Upper lobe of left lung (tissue), 6 donors: Measurements from ENCODE around the gene CCNA2. TPM values are rescaled to one million over a fixed set of nuclear protein-coding genes. Genes with fewer than 3 reads are reported as not detected.

ENCODE experiments used
- ATAC-seq, 2 donors: fragments of 200-7000 bp; cut with Tn5 transposase; one replicate each; pipeline ENCODE4 v1.9.1; 2022; ENCODE audit warnings: mild to moderate bottlenecking in 2 of 2, moderate library complexity in 2 of 2; ENCODE audit not compliant: low FRiP score in 2 of 2
- DNase-seq, 2 donors: peaks; one replicate each; pipeline ENCODE4 v3.0.0-alpha.2; 2019 to 2020
- H3K27ac ChIP-seq, 4 donors: fragments of 200-600 bp; sonication (generic); one replicate each; pipeline ENCODE4 v1.5.1; 2016 to 2019
- H3K27me3 ChIP-seq, 4 donors: fragments of 200-600 bp; sonication (generic); one replicate each; pipeline ENCODE4 v1.5.1; 2017 to 2019
- H3K36me3 ChIP-seq, 4 donors: fragments of 200-600 bp; sonication (generic); one replicate each; pipeline ENCODE4 v1.5.1; 2016 to 2019
- H3K4me1 ChIP-seq, 4 donors: fragments of 200-600 bp; sonication (generic); one replicate each; pipeline ENCODE4 v1.5.1; 2018 to 2019
- H3K4me3 ChIP-seq, 4 donors: fragments of 200-600 bp; sonication (generic); one replicate each; pipeline ENCODE4 v1.5.1; 2017 to 2019; ENCODE audit warnings: mild to moderate bottlenecking in 2 of 4, moderate library complexity in 1 of 4
- H3K9me3 ChIP-seq, 4 donors: fragments of 200-600 bp; sonication (generic); one replicate each; pipeline ENCODE4 v1.5.1; 2018 to 2019
- EP300 ChIP-seq, 4 donors: sonication (generic); formaldehyde crosslinking; IDR thresholded peaks; one replicate each; pipeline ENCODE4 v1.5.1; 2017; ENCODE audit warnings: antibody characterized with exemption in 4 of 4, control low read depth in 2 of 4
- POLR2A ChIP-seq, 4 donors: fragments of 450-650 bp; IDR thresholded peaks; one replicate each; pipeline ENCODE4 v1.5.1; 2016 to 2017; ENCODE audit warnings: antibody characterized with exemption in 4 of 4, mild to moderate bottlenecking in 2 of 4
- POLR2AphosphoS5 ChIP-seq, 2 donors: sonication (generic); formaldehyde crosslinking; IDR thresholded peaks; one replicate each; pipeline ENCODE4 v1.5.1; 2017; ENCODE audit warnings: antibody characterized with exemption in 2 of 2
- whole genome bisulfite sequencing, 2 donors: methylation state at CpG; one replicate each; pipeline ENCODE4 v1.1.5; 2017 to 2018; 5-methylcytosine and 5-hydroxymethylcytosine counted together
- total RNA-seq, 6 donors: library from RNA; depleted of rRNA in 4 of 6; stranded (reverse); fragments of >200 nt in 4 of 6; gene quantifications; one replicate each; pipeline versions ENCODE4 v1.1.0 to v1.2.1, GENCODE V29; 2016 to 2021
- TF ChIP-seq, protein P1 (sequence below), 6 experiments: fragments of 450-650 bp in 4 of 6; fragments of 200-600 bp in 2 of 6; sonication (generic) in 2 of 6; IDR thresholded peaks; one replicate each; pipeline ENCODE4 v1.5.1; 2016 to 2019; ENCODE audit warnings: antibody characterized with exemption in 6 of 6
- donor health status: DM: no; HTN: no; CAD: no; lungs with moderate emphysema.
- donor health status: DM: no; HTN: yes; CAD: no; lungs with severe emphysema.

CCNA2 gene
- total RNA-seq, 6 donors from 2014 or later: 1.4 to 4.2 (median 2.5) TPM

DNA sequence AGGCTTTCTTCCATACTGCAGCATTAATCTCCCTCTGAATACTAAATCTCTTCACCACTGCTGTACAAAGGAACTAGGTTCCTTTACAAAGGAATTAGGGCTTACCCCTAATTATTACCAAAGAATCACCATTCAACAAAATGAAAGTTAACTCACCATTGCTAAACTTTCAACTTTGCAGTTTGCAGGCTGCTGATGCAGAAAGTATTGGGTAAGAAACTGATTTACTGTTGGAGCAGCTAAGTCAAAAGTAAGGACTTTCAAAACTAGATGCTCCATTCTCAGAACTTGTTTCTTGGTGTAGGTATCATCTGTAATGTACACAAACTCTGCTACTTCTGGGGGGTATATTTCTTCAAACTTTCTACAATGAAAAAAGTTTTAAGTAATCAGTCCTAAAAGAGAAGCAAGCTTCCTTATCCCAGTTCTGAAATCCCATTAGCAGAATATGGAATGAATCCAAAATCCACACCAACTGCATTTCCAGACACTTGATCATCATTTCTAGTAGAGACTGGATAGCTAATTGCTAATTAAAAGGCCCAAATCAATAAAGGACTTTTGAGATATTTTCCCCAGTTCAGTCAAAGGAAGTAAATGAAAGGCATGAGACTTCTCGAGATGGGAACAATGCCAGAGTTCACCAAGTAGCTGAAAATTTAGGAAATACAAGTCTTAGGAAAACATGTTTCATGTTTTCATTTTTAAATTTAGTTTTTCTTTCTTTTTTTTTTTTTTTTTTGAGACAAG lies 4.3 kb downstream of the CCNA2 start:
- ATAC-seq (no peak), DNase-seq (no peak)
- Histone ChIP-seq H3K27me3 (no peaks in the 10 kb centered on the region), H3K9me3 (no peaks in the 10 kb centered on the region), H3K36me3 (peaks cover 0 to 56% (median 24%) of the 10 kb centered on the region in 4 donors), H3K27ac (no peak overlapping the region), H3K4me3 (no peak overlapping the region), H3K4me1 (peaks cover 8 to 12% (median 10%) of the 10 kb centered on the region in 4 donors)
- TF ChIP-seq, protein P1, sequence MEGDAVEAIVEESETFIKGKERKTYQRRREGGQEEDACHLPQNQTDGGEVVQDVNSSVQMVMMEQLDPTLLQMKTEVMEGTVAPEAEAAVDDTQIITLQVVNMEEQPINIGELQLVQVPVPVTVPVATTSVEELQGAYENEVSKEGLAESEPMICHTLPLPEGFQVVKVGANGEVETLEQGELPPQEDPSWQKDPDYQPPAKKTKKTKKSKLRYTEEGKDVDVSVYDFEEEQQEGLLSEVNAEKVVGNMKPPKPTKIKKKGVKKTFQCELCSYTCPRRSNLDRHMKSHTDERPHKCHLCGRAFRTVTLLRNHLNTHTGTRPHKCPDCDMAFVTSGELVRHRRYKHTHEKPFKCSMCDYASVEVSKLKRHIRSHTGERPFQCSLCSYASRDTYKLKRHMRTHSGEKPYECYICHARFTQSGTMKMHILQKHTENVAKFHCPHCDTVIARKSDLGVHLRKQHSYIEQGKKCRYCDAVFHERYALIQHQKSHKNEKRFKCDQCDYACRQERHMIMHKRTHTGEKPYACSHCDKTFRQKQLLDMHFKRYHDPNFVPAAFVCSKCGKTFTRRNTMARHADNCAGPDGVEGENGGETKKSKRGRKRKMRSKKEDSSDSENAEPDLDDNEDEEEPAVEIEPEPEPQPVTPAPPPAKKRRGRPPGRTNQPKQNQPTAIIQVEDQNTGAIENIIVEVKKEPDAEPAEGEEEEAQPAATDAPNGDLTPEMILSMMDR (IDR thresholded peaks at IDR 0.05): no peak
- no peak for TF ChIP-seq EP300 (IDR thresholded peaks at IDR 0.05)
- no peak for TF ChIP-seq POLR2AphosphoS5 (IDR thresholded peaks at IDR 0.05)
- 91 to 94% methylated on average over 1 of the region's 1 CpG for whole genome bisulfite sequencing, 2 donors

- no peak for TF ChIP-seq EP300 (IDR thresholded peaks at IDR 0.05)
- no peak for TF ChIP-seq POLR2AphosphoS5 (IDR thresholded peaks at IDR 0.05)
- no peak for TF ChIP-seq POLR2A (IDR thresholded peaks at IDR 0.05)
- TF ChIP-seq, protein P1 (IDR thresholded peaks at IDR 0.05): no peak
These were observed 5.5 kb downstream of the CCNA2 start for GRCh38 chr4:121818215-121818614.

GRCh38 chr4:121817701-121818100 lies 6.0 kb downstream of the CCNA2 start:
- peaks cover under 1 to 2% (median 1%) of the 10 kb centered on the region in 4 donors for H3K4me1 ChIP-seq
- no peak for TF ChIP-seq POLR2A (IDR thresholded peaks at IDR 0.05)
- TF ChIP-seq, protein P1 (IDR thresholded peaks at IDR 0.05): no peak
- no peak for TF ChIP-seq POLR2AphosphoS5 (IDR thresholded peaks at IDR 0.05)
- TF ChIP-seq EP300 (IDR thresholded peaks at IDR 0.05): no peak
- H3K27ac ChIP-seq: no peak overlapping the region
- peaks cover 0 to 73% (median 39%) of the 10 kb centered on the region in 4 donors for H3K36me3 ChIP-seq
- WGBS, 2 donors: 89 to 91% methylated on average over 1 of the region's 1 CpG
- no peak for ATAC-seq
- H3K9me3 ChIP-seq: no peaks in the 10 kb centered on the region
- no peak overlapping the region for H3K4me3 ChIP-seq
- no peaks in the 10 kb centered on the region for H3K27me3 ChIP-seq
- no peak for DNase-seq

More at GRCh38 chr4:121818215-121818614, 5.5 kb downstream of the CCNA2 start:
- Histone ChIP-seq H3K9me3 (no peaks in the 10 kb centered on the region), H3K4me3 (no peak overlapping the region), H3K27ac (no peak overlapping the region), H3K36me3 (peaks cover 0 to 68% (median 34%) of the 10 kb centered on the region in 4 donors), H3K27me3 (no peaks in the 10 kb centered on the region), H3K4me1 (peaks cover 6 to 8% (median 6%) of the 10 kb centered on the region in 4 donors)
- 94% methylated on average over 1 of the region's 1 CpG for WGBS, 2 donors
- no peak for ATAC-seq
- no peak for DNase-seq

GRCh38 chr4:121817006-121817405 lies 6.7 kb downstream of the CCNA2 start:
- H3K27me3 ChIP-seq: no peaks in the 10 kb centered on the region
- no peaks in the 10 kb centered on the region for H3K4me1 ChIP-seq
- no peak for TF ChIP-seq EP300 (IDR thresholded peaks at IDR 0.05)
- no peak for TF ChIP-seq POLR2AphosphoS5 (IDR thresholded peaks at IDR 0.05)
- TF ChIP-seq POLR2A (IDR thresholded peaks at IDR 0.05): no peak
- TF ChIP-seq, protein P1 (IDR thresholded peaks at IDR 0.05): no peak
- WGBS, 2 donors: 91 to 96% methylated on average over 3 of the region's 3 CpGs
- H3K4me3 ChIP-seq: no peak overlapping the region
- ATAC-seq: no peak
- peaks cover 0 to 80% (median 42%) of the 10 kb centered on the region in 4 donors for H3K36me3 ChIP-seq
- no peak for DNase-seq
- no peaks in the 10 kb centered on the region for H3K9me3 ChIP-seq
- H3K27ac ChIP-seq: no peak overlapping the region

DNA sequence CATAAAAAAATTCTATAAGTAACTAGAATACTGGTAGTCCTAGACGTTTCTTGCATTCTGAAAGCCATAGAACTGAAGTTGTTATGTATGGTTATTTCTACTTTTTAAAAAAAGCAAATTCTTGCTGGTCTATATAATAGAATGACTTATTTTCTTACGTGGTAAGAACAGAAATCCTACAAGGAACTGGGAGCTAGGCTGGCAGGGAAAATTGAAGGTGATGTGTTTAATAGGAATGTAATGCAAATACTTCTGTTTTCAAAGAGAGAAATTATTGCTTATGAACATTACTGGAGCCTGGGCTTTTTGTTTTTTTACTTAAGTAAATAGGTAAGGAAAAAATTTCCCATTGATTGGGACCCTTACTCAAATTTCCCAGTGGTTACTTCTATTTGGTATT lies 8.9 kb downstream of the CCNA2 start:
- Histone ChIP-seq H3K27me3 (no peaks in the 10 kb centered on the region), H3K27ac (no peak overlapping the region), H3K4me1 (no peaks in the 10 kb centered on the region), H3K9me3 (no peaks in the 10 kb centered on the region), H3K36me3 (peaks cover 10 to 92% (median 53%) of the 10 kb centered on the region in 4 donors), H3K4me3 (no peak overlapping the region)
- no peak for DNase-seq
- no peak for ATAC-seq
- TF ChIP-seq, protein P1 (IDR thresholded peaks at IDR 0.05): no peak
- TF ChIP-seq EP300 (IDR thresholded peaks at IDR 0.05): no peak
- no peak for TF ChIP-seq POLR2AphosphoS5 (IDR thresholded peaks at IDR 0.05)
- TF ChIP-seq POLR2A (IDR thresholded peaks at IDR 0.05): no peak
- 91 to 94% methylated on average over 2 of the region's 2 CpGs for WGBS, 2 donors
